Measurements from ENCODE around the gene CDH13.

The CDH13 gene

GRCh38 chr16:83746611-83747010, 1119.8 kb downstream of the CDH13 start:
- DNase-seq (ENCODE audit: low read depth in 2 of 2): no peak

- DNase-seq (ENCODE audit: low read depth in 2 of 2): no peak
These were observed 1121.2 kb downstream of the CDH13 start for GRCh38 chr16:83747936-83748335.

GRCh38 chr16:83755391-83755790, 1128.6 kb downstream of the CDH13 start:
- no peak for DNase-seq (ENCODE audit: low read depth in 2 of 2)

DNA sequence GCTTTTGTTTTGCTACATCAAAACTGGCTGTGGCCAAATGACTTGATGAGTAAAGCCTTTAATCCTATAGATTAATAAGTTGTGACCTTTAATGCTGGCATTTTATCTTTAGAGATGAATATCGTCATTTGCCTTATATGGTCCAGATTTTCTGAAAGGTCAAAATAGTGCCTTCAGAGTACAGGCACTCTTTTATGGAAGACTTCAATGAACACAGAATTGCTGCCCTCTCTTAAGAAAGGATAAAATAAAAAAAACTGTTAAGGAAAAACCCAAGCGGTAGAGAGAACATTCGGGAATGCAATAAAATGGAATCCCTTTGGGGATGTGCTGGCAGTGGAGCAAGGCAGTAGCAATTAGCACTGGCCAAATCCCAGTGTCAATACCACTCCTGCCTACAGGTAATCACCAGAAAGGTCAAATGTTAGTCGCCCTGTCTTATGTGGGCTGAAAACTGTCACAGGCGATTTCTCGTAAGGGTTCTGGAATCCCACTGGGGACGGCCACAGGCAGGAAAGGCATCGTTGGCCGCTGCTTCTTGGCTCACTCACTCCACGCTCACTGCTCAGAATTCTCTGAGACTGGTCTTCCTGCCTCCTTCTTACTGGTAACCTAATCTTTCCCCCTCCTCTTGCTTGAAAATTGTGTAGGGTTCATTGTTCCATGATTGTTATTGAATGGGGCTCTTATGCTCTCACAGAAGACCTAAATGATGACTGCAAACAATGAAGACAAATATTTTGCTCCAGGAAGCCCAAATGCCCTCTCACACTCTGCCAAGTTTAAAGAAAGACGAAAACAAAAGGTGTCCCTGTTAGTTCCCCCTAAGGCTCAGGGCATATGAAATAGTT, 1135.6 kb downstream of the CDH13 start:
- DNase-seq (ENCODE audit: low read depth in 2 of 2): no peak

- no peak for DNase-seq (ENCODE audit: low read depth in 2 of 2)
These were observed 1136.2 kb downstream of the CDH13 start for GRCh38 chr16:83762992-83763358.

DNA sequence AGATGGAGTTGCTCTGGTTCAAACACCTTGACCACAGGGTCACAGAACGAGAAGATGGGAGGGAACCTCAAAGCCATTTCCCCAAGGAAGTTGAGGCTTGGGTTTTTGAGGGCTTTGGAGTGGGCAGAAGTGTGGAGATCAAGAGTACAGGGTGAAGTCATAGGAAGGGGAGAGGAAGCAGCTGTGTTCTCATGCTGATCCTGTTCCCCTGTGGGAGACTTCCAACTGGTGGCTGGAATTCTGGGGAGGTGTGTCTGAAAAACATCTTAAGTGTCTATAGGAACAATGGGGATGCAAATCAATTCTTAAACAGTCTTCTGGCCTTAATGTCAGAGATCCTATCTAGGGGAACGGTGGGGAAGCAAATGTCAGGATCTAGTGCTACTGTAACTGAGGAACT, 1142.2 kb downstream of the CDH13 start:
- no peak for DNase-seq (ENCODE audit: low read depth in 2 of 2)

DNA sequence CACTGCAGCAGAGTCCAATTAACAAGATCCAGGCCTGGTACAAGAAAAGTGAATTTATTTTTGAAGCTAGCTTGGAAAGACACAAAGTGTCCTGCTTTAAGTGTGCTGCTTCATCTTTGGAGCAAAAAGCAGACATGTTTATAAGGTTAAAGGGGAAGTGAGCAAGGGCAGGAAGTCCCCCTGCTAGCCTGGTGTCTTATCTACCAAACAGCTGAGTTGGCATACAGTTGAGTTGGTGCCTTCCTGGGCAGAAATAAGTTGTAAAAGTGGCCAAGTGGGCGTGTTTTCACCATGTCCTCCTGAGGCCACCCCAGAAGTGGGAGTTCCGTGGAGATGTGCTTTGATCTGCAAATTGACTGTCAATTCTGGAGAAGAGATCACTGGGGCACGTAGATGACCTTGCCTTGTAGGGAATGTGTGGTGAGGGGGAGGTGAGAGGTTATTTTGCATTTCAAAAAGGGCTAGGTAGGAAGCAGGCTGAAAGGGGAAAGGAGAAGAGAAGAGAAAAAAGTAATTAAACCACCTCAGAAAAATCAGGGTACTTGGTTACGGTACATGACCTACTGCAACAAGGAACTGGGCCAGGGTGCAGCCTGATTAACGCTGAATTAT, 1142.7 kb downstream of the CDH13 start:
- DNase-seq (ENCODE audit: low read depth in 2 of 2): no peak

DNA sequence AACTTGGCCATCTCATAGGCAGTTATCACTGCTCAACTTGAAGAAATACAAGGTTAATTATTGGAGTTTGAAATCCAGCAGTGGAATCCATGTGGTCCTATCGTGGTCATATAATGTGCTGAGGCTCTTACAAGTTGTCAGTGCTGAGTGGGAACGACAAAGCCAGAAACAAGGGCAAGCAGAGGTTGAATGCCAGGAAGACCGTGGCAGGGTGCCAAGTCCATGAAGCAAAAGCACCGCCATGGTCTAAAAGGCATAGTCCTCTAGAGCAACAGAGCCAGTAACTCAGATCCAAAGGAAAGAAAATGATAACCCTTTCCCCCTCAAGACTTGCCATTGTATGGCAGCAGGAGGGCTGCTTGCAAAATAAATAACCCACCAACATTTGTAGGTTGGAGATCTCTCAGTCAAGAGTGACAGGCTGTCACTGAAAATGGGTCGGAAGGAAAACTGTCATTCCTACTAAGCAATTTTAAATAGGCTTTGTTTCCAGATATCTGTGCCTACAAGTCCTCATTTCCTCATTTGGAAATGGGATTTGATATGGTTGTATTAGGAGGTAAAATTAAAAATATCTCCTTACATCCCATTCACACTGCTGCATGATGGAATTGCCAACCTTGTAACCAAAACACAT, 1144.7 kb downstream of the CDH13 start:
- DNase-seq (ENCODE audit: low read depth in 2 of 2): no peak

GRCh38 chr16:83772806-83773205, 1146.0 kb downstream of the CDH13 start:
- no peak for DNase-seq (ENCODE audit: low read depth in 2 of 2)

- DNase-seq (ENCODE audit: low read depth in 2 of 2): no peak
These were observed 1147.3 kb downstream of the CDH13 start for GRCh38 chr16:83774066-83774465.

DNA sequence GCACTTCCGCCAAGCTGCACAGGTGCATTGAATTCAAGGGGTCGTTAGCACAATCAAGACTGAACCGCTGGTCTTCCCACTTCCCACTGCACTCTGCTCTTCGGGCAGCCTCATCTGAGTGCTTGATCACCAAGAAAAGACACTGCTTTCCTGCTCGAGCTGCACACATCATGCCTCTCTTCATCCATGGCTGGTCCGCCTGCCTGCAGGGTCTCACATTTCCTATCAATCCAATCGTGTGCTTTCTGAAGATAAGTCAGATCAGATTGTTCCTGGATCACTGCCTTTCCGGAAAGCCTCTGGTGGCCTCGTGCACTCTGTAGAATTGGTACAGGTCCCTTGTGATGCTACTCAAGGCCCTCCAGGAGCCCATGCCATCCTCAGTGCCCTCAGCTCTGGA, 1150.2 kb downstream of the CDH13 start:
- DNase-seq (ENCODE audit: low read depth in 2 of 2): no peak

DNA sequence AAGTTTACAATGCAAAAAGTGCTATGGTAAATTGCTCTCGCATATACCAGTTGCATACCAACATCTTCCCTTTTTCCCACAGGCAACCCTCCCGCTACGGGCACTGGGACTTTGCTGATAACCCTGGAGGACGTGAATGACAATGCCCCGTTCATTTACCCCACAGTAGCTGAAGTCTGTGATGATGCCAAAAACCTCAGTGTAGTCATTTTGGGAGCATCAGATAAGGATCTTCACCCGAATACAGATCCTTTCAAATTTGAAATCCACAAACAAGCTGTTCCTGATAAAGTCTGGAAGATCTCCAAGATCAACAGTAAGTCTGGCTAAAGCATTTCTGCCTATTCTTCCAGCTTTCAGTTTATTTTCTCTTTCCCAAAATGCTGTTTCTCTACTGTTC, 1153.1 kb downstream of the CDH13 start:
- DNase-seq (ENCODE audit: low read depth in 2 of 2): no peak

DNA sequence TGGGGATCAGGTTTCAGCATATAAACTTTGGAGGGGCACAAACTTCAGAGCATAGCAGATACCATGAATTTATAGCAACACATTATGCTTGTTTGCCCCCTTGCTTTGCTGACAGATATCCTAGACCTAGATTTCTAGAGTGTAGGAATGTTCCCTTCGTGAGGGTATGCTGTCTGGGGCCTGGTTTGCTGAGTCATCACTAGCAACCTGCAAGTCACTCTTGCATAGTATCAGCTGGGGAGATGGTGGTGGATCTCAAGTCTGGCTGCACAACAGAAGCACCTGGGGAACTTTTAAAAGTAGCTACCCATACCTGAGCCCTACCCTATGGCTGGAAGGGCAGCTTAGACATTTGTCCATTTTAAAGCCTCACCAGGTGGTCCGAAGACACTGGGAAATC, 1158.7 kb downstream of the CDH13 start:
- no peak for DNase-seq (ENCODE audit: low read depth in 2 of 2)

DNA sequence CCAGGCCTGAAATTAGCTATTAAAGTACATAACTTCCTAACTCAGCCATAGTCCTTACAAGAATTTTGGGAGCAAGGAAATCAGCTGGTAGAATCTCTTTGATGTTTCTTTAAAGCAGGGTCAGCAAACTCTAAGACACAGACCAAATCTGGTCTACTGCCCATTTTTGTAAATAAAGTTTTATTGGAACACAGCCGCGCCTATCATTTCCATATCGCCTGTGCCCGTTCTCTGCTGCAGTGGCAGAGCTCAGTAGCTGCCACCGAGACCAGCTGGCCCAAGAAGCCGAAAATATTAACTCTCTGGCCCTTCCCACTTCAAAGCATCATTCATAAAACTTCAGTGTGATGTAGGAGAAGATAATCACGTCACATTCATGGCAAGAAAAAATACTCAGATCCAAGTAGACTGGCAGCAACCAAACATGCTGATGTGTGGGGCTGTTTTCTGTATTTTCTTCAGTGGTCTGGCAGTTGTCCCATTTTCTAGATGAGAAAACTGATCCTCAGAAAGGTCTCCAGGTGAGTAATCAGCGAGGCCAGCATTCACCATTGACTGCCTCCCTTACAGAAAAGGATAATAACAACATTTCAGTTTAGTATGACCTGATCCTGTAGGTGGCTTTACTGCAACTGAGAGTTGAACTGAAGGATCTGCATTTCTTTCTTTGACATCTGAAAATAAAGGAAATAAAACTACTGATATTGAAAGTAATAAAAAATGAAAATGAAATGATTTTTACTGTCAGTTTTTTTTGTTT, 1163.1 kb downstream of the CDH13 start:
- DNase-seq (ENCODE audit: low read depth in 2 of 2): no peak

DNA sequence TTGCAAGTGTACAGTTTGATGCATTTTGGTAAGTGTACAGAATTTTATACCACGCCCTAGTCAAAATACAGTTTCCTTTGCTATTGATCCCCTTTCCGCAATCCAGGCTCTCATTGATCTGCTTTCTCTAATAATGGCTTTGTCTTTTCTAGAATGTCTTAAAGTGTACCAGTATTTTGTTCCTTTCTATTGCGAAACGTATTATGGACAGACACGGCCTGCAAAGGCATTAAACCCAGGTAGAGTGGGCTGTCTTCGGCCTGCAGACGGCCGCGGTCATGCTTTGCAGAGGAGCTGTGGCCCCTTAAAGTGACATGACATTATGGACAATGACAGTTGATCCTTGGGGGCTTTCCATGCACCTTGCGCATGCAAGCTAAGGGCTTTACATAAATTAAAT, 1165.1 kb downstream of the CDH13 start:
- DNase-seq (ENCODE audit: low read depth in 2 of 2): no peak

GRCh38 chr16:83792391-83792790, 1165.6 kb downstream of the CDH13 start:
- no peak for DNase-seq (ENCODE audit: low read depth in 2 of 2)

- no peak for DNase-seq (ENCODE audit: low read depth in 2 of 2)
These were observed 1166.4 kb downstream of the CDH13 start for GRCh38 chr16:83793179-83793578.

- no peak for DNase-seq (ENCODE audit: low read depth in 2 of 2)
These were observed 1168.2 kb downstream of the CDH13 start for GRCh38 chr16:83794860-83795554.

GRCh38 chr16:83797013-83797412, 1170.2 kb downstream of the CDH13 start:
- DNase-seq (ENCODE audit: low read depth in 2 of 2): no peak

DNA sequence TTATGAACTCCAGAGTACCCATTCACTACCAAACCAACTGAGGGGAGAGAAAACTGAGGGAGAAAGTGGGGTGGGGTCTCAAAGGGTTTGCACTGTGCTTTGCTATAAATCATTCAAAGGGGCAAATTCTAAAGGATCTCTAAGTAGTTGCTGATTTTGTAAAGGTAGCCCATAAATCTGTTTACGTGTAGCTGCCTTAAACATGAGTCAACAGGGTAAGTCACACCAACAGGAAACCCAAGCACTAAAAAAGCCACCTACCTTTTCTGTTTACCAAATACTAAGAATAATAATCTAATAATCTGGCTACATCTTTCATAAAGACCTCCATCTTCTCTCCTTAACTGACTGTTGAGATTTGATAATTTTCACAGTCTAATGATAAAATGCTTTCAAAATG, 1172.6 kb downstream of the CDH13 start:
- DNase-seq (ENCODE audit: low read depth in 2 of 2): no peak

GRCh38 chr16:83802135-83802534, 1175.4 kb downstream of the CDH13 start:
- DNase-seq (ENCODE audit: low read depth in 2 of 2): no peak
